GM21381 (cell line): ENCODE measurements around the gene C17orf100.

Experiments
- ATAC-seq: cut with Tn5 transposase; IDR thresholded peaks from one replicate; pipeline ENCODE4 v1.9.1; 2021; ENCODE audit warnings: mild to moderate bottlenecking, moderate library complexity; ENCODE audit not compliant: unreplicated experiment

Gene C17orf100

DNA sequence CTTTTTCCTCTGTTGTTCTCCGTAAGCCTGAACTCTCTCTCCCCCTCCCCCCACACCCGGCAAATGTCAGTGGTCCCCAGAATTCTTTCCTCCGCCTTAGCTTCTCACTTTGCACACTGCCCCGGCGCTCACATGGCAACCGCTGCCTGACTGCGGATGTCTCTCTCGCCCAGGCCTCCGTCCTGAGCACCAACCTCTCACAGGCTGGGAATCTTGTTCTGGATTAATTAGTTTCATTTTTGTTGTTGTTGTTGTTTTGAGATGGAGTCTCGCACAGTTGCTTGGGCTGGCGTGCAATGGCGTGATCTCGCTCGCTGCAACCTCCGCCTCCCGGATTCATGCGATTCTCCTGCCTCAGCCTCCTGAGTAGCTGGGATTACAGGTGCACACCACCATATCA lies 16.7 kb downstream of the C17orf100 start:
- no peak for ATAC-seq

- no peak for ATAC-seq
Observed at GRCh38 chr17:6668727-6669425, 17.3 kb downstream of the C17orf100 start.

DNA sequence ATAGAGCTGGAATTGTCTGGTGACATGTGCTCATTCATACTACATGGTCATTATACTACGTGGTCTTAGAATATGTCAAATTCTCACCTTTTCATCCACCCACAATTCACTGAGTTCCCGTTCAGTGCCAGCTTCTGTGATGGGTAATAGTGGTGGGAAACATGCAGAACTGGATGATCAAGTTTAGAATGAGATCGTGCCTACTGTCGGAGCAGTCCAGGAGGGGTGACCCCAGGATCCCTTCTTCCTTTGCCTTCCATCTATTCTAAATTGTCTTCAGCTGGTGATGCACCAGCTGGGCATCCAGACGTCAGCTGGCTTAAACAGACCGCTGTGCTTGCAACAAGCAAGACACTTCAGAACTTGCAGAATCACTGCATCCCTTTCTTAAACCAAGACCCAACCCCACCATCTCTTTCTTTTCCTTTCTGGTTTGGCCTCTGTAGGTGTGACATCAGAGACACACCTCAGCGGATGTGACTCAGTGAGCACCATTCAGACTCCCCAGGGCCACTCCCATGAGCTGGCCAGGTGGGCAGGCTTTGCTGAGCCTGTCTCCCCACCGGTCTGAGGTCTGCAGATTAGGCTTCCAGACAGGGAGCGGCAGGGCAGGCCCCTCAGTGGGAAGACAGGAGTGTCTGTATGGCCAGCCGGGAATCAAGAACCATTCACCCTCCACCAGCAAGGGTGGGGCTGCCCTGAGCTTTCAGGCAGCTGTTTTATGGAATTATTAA lies 18.1 kb downstream of the C17orf100 start:
- no peak for ATAC-seq

- no peak for ATAC-seq
Observed at GRCh38 chr17:6670571-6670970, 19.0 kb downstream of the C17orf100 start.

- no peak for ATAC-seq
Observed at GRCh38 chr17:6670999-6671398, 19.4 kb downstream of the C17orf100 start.

DNA sequence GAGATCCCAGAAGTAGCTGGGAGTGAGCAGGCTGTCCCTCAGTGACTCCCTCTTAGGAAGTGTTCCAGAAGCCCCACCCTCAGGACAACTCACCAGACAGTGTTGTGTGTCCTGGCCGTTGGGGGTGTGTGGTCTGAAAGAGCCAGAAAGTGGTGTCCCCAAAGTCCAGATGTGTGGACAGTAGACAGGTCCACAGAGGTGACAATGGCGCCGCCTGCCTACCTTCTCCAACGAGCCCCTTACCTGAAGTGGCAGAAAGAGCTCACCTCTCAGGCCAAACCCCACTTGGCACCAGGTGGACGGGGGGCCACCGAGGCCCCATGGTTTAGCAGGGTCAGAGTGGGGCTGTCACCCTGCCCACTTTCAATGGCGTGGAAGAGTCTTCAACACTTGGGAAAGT lies 19.9 kb downstream of the C17orf100 start:
- no peak for ATAC-seq

GRCh38 chr17:6674586-6674985 lies 23.0 kb downstream of the C17orf100 start:
- ATAC-seq = no peak

DNA sequence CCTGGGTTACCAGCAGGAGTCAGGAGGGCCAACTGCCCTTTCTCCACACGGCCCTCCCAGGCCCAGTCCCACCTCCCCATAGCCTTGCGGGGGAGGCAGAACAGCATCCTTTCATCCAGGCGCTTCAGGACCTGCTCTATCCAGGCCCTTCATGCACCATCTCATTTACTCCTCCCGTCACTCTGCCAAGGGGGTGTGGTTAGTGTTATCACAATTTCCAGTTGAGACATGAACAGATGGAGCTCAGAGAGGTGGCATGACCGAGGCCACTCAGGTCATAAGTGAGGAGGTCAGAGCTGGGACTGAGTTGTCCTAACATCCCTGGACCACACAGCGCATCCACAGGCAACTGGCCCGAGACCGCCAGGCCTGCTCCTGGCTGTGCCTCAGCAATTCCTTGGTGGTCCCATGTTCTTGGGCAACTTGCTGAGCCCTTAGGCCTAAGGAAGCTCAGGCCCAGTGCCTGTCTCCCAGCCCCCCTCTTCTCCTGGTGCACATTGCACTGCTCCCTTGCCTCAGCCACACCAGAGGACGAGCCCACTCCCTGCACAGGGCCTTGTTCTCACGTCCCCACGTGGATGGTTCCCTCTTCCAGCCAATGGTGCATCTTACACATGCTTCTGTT lies 23.8 kb downstream of the C17orf100 start:
- no peak for ATAC-seq

DNA sequence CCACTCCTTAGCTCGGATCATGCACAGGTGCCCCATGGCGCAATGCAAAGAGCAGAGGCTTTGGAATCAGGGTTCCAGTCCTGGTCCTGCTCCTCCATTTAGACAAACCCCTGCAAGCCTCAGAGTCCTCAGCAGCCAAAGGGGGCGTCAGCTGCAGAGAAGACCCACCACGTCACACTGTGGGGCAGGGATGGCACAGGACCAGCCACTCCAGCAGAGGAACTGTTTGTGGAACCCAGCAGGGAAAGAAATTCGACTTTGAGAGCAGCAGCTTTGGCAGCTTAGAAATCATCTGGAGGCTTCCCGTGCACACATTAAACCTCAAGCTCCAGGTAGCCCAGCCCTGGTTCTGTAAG lies 25.2 kb downstream of the C17orf100 start:
- no peak for ATAC-seq

GRCh38 chr17:6677158-6677831 lies 25.7 kb downstream of the C17orf100 start:
- ATAC-seq = no peak

- ATAC-seq = no peak
Observed at GRCh38 chr17:6677946-6678345, 26.4 kb downstream of the C17orf100 start.

DNA sequence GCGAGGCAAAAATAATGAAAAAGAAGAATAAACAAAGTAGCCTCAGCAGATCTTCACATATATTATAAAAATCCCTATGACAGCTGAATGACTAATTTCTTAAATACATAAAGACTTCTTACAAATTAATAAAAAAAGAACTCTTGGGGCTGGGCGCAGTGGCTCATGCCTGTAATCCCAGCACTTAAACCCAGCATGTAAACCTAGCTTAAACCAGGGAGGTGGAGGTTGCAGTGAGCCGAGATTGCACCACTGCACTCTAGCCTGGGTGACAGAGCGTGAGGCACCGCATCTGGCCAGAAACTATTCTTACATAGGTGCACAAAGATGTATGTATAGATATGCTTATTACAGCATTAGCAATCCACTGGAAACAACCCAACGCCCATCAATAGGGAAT lies 27.7 kb downstream of the C17orf100 start:
- ATAC-seq = no peak

- ATAC-seq = no peak
Observed at GRCh38 chr17:6681176-6681575, 29.6 kb downstream of the C17orf100 start.

DNA sequence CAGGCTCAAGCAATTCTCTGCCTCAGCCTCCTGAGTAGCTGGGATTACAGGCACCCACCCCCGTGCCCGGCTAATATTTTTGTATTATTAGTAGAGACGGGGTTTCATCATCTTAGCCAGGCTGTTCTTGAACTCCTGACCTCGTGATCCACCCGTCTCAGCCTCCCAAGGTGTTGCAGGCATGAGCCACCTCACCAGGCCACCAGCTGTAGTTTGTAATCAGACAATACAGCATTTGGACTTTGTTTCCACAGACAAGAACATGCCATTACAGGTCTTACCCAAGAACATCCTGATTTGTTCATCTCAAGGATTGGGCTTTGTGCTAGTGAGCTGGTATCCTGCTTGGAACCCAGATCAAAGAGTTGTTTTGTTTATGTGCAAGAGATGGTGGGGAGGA lies 30.1 kb downstream of the C17orf100 start:
- no peak for ATAC-seq

- no peak for ATAC-seq
Observed at GRCh38 chr17:6682339-6682738, 30.8 kb downstream of the C17orf100 start.

DNA sequence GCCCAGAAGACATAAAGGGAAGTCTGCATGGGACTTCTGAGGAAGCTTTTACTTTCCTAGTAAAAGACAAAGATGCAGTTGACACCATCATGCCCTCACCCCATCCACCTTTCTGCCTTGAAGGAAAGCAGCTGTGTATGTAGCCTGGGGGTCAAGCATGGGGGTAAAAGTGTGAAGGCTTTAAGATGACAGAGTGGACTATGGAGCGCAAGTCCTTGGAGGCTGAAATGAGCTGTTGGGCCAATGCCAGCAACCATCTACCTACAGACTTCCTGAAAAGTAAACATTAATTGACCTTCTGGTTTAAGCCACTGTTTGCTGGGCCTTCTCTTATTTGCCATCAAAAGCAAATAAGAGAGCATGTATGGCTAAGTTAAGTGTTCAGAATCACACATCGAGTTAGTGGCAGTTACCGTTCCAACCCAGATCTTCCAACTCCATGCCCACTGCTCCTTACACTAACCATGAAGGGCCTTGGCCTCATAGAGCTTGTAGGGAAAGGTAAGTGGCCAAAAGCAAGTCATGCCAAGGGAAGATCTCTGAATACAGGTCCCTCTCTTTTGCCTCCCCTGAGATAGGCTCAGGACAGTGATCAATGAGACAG lies 31.6 kb downstream of the C17orf100 start:
- no peak for ATAC-seq

DNA sequence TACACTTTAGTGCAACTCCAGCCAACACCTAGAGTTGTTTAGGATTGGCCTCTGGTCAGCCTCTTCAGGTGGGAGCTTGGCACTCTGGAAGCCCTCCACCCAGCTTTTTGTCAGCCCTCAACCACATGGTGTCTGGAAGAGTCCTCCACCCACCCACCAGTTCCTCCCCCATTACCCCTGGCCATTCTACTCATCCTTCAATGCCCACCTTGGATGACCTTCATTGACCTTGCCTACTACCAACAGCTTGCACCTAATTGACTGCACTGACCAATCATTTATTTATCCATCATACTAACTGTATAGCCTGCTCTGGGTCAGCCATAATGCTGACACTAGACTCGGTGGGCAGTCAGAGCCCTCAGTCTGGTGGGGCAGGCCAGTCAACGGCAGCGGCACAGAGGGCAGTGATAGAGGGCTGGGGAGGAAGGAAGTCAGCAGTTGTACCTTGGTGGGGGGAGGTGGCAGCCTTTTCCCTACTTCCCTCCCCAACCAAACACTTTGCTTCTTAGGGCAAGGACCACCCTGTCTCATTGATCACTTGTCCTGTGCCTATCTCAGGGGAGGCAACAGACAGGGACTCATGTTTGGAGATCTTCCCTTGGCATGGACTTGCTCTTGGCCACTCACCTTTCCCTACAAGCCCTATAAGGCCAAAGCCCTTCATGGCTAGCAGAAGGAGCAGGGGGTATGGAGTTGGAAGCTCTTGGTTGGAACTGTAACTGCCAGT lies 32.3 kb downstream of the C17orf100 start:
- ATAC-seq = no peak

GRCh38 chr17:6684460-6684783 lies 32.9 kb downstream of the C17orf100 start:
- ATAC-seq = no peak

GRCh38 chr17:6684881-6685767 lies 33.6 kb downstream of the C17orf100 start:
- ATAC-seq = no peak

- ATAC-seq = no peak
Observed at GRCh38 chr17:6686026-6686425, 34.5 kb downstream of the C17orf100 start.
